Right ventricle myocardium superior (tissue), 1 donor: Measurements from ENCODE around the gene KCTD13. TPM values are rescaled to one million over a fixed set of nuclear protein-coding genes. Genes with fewer than 3 reads are reported as not detected.
A peak's percentile ranks its signal among the peaks of the same experiment; 100 is the strongest.

Source experiments
- ATAC-seq: fragments of 200-7000 bp; cut with Tn5 transposase; one replicate; pipeline ENCODE4 v1.9.1; 2020; ENCODE audit warnings: mild to moderate bottlenecking; ENCODE audit not compliant: poor library complexity
- DNase-seq: peaks from one replicate; pipeline ENCODE4 v3.0.0-alpha.2; 2020
- intact Hi-C: fragments of 100-400 bp; cut with DNase I; formaldehyde crosslinking; loops from one replicate; pipeline ENCODE4 v1.11.2; 2022
- total RNA-seq: library from RNA; stranded (reverse); fragmentation: NEBNext Ultra II Directional; extraction: Animal tissue kit (Norgen Biotek cat#: 25700); gene quantifications from one replicate; pipeline ENCODE4 v1.2.1, GENCODE V29; 2021
- donor health status: DM: no; HTN: yes; CAD: no; lungs with severe emphysema.

Gene KCTD13
- total RNA-seq, 1 donor from 2014 or later = 6.6 TPM

GRCh38 chr16:29863669-29863984, 62.4 kb downstream of the KCTD13 start:
- intact Hi-C loops = no loop called here
- ATAC-seq (no peak), DNase-seq (no peak)

DNA sequence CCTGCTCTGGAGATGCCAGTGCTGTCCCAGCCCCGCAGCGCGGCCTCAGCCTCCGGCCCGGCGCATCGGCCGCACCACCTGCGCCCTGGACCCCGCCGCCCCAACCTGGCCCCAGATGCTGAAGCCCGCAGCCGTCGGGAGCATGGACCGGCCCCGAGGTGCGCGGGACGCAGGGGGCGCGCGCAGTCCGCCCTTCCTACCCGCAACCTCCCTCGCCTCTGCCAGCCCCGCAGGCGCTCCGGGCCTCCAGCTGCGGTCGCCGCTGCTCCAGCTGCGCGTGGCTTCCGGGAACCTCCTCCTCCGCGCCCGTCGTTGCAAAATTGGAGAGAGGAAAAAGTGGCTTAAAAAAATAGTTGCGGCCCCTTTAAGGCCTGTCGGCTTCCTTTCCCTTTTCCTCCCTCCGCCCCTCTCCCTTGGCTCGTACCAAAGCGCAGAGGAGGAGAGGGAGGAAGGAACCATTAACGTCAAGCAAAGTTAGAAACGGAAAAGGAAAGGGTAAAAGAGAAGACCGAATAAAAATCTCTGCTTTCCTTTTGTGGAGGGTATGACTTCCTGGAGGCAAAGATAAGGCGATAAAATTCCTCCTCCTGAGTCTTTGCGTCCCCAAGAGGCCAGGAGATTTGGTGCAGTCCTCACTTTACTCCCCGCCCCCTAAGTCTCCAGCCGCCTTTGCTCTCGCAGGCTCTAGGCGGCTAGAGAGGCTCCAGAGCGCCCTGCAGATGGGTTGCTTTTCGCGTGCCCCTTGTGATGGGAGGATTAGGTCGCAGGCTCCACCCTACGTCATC, 63.0 kb downstream of the KCTD13 start, which contains the start of gene CDIPT:
CDIPT (minus strand) TSS at position 343 of the 785 bp plus-strand sequence. CDS start 369 bp downstream, outside the sequence.
- peak; percentile 95 for DNase-seq
- peak; percentile 97 for ATAC-seq
- intact Hi-C loops = no loop called here

DNA sequence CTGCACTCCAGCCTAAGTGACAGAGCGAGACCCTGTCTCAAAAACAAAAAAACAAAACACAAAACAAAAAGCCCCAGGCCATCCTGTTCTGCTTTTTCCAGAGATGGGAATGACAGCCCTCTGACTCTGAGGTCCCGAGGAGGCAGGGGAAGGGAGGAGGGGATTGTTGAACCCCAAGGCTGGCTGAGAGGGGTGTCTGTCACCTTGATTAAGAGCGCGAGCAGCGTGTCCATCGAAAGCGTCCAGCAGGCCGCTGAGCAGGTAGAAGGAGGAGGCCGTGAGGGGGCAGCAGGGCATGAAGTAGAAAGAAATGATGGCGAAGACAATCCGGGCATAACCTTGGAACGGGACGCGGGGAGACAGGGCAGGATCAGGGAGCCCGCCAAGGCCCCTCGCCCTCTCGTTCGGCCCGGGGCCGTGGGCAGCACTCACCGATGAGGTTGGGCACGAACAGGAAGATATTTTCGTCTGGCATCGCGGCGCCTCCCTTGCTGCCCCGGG, 63.6 kb downstream of the KCTD13 start:
- ATAC-seq = peak; percentile 19
- intact Hi-C loops = no loop called here
- no peak for DNase-seq

- DNase-seq (peak; percentile 67), ATAC-seq (peak; percentile 9)
- intact Hi-C loops = no loop called here
These were observed 65.8 kb downstream of the KCTD13 start for GRCh38 chr16:29860218-29860617.

- ATAC-seq (no peak), DNase-seq (no peak)
- intact Hi-C loops = no loop called here
These were observed 67.1 kb downstream of the KCTD13 start for GRCh38 chr16:29858974-29859373.

DNA sequence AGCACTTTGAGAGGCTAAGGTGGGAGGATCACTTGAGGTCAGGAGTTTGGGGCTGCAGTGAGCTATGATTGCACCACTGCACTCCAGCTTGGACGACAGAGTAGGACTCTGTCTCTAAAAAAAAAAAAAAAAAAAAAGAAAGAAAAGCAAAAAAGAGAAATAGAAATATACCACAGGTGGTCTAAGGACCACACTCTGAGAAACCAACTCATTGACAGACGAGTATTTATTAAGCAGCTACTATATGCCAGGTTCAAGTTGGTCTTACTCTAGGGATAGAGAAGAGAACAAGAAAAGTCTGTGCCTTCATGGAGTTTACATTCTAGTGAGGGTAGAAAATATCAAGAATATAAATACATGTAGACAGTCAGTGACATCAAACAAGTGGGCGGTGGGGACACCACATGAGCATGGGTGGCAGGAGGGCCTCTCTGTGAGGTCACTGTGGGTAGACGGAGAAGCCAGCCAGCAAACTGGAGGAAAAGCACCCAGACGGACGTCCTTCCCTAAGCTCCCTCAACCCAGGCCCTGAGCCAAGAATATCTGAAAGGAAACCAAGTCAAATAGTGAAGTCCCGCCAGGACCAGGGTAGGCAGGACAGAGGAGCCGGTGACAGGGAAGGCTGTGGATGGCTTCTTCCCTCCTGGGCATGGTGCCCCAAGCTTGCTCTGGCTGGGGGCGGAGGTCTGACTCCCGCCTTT, 67.7 kb downstream of the KCTD13 start:
- DNase-seq (no peak), ATAC-seq (no peak)
- intact Hi-C loops = no loop called here

- DNase-seq (no peak), ATAC-seq (no peak)
- intact Hi-C loops = no loop called here
These were observed 68.8 kb downstream of the KCTD13 start for GRCh38 chr16:29857133-29857760.

Other genes starting within 250 kb of the KCTD13 start
- gene QPRT, start 247.0 kb downstream of the KCTD13 start, total RNA-seq = 31.8 TPM
- 0.65 TPM for gene C16orf54, start 180.2 kb downstream of the KCTD13 start, total RNA-seq
- not detected for gene ZG16, start 148.0 kb downstream of the KCTD13 start, total RNA-seq
- 59.8 TPM for gene KIF22, start 135.5 kb downstream of the KCTD13 start, total RNA-seq
- 74.0 TPM for gene MAZ, start 119.7 kb downstream of the KCTD13 start, total RNA-seq
- gene PRRT2, start 114.0 kb downstream of the KCTD13 start, total RNA-seq = 3.3 TPM
- gene PAGR1, start 110.1 kb downstream of the KCTD13 start, total RNA-seq = 14.7 TPM
- gene MVP, start 105.8 kb downstream of the KCTD13 start, total RNA-seq = 45.5 TPM
- 63.0 TPM for gene CDIPT, start 63.0 kb downstream of the KCTD13 start, total RNA-seq
- 0.70 TPM for gene SEZ6L2, start 26.7 kb downstream of the KCTD13 start, total RNA-seq
- not detected for gene ASPHD1, start 25.7 kb downstream of the KCTD13 start, total RNA-seq
- 70.6 TPM for gene TMEM219, start 35.9 kb upstream of the KCTD13 start, total RNA-seq
- gene TAOK2, start 47.6 kb upstream of the KCTD13 start, total RNA-seq = 29.7 TPM
- 19.5 TPM for gene HIRIP3, start 69.4 kb upstream of the KCTD13 start, total RNA-seq
- gene INO80E, start 70.0 kb upstream of the KCTD13 start, total RNA-seq = 28.0 TPM
- gene DOC2A, start 84.8 kb upstream of the KCTD13 start, total RNA-seq = 0.13 TPM
- not detected for gene C16orf92, start 97.0 kb upstream of the KCTD13 start, total RNA-seq
- not detected for gene TLCD3B, start 105.0 kb upstream of the KCTD13 start, total RNA-seq
- gene ALDOA, start 139.5 kb upstream of the KCTD13 start, total RNA-seq = 3,843 TPM
- 33.2 TPM for gene PPP4C, start 149.8 kb upstream of the KCTD13 start, total RNA-seq
- gene TBX6, start 165.7 kb upstream of the KCTD13 start, total RNA-seq = 1.0 TPM
- gene YPEL3, start 170.0 kb upstream of the KCTD13 start, total RNA-seq = 64.1 TPM
- 2.6 TPM for gene GDPD3, start 187.3 kb upstream of the KCTD13 start, total RNA-seq
- gene MAPK3, start 197.0 kb upstream of the KCTD13 start, total RNA-seq = 50.8 TPM